Activated CD8-positive, alpha-beta T cell treated with anti-CD3 and anti-CD28 coated beads for 36 hours (primary cell): Measurements from ENCODE around the gene ANGPT4. TPM values are rescaled to one million over a fixed set of nuclear protein-coding genes. Genes with fewer than 3 reads are reported as not detected.
"Not testable (repeated sequence)": the region's sequence is repeated elsewhere in the genome, so short reads cannot be mapped to it uniquely, and the experiment has no call there.

Source experiments
- ATAC-seq: fragments of 200-7000 bp; cut with Tn5 transposase; one replicate; pipeline ENCODE4 v1.10.0; 2021; ENCODE audit warnings: mild to moderate bottlenecking, moderate library complexity
- CTCF ChIA-PET: fragments of 350-600 bp; sonication (Branson Sonifier 250); formaldehyde crosslinking; loops from one replicate; lab custom pipeline; 2021; ENCODE audit warnings: antibody characterized with exemption; lab: Charles Lee
- POLR2A ChIA-PET: fragments of 350-600 bp; sonication (Branson Sonifier 250); formaldehyde crosslinking; loops from one replicate; lab custom pipeline; 2021; ENCODE audit warnings: antibody characterized with exemption; lab: Charles Lee
- DNase-seq: peaks from one replicate; pipeline ENCODE4 v3.0.0-alpha.2; 2020
- H3K27ac Mint-ChIP-seq: one replicate; pipeline ENCODE4 v1.8.0; 2021; ENCODE audit warnings: mild to moderate bottlenecking, mixed read lengths
- H3K27me3 Mint-ChIP-seq: one replicate; pipeline ENCODE4 v1.8.0; 2021; ENCODE audit warnings: mixed read lengths
- H3K36me3 Mint-ChIP-seq: one replicate; pipeline ENCODE4 v1.8.0; 2021; ENCODE audit warnings: low read depth, mixed read lengths
- H3K4me1 Mint-ChIP-seq: one replicate; pipeline ENCODE4 v1.8.0; 2021; ENCODE audit warnings: low read depth, mixed read lengths
- H3K4me3 Mint-ChIP-seq: one replicate; pipeline ENCODE4 v1.8.0; 2021; ENCODE audit warnings: mild to moderate bottlenecking, moderate library complexity, mixed read lengths
- H3K9me3 Mint-ChIP-seq: one replicate; pipeline ENCODE4 v1.8.0; 2021; ENCODE audit warnings: mixed read lengths
- CTCF ChIP-seq: fragments of 200-600 bp; IDR thresholded peaks from one replicate; pipeline ENCODE4 v1.8.0; 2022; ENCODE audit warnings: antibody characterized with exemption, mild to moderate bottlenecking
- intact Hi-C: fragments of 100-400 bp; cut with micrococcal nuclease; formaldehyde crosslinking; loops from one replicate; pipeline ENCODE4 v1.10.0; 2022
- total RNA-seq, 2 experiments: library from RNA; stranded (reverse); gene quantifications; one replicate each; pipeline ENCODE4 v1.2.3, GENCODE V29; 2021

The ANGPT4 gene
- total RNA-seq, 2 experiments from 2014 or later: not detected

GRCh38 chr20:909641-910040, 6.5 kb downstream of the ANGPT4 start:
- no peak for ATAC-seq
- no peak overlapping the region for H3K4me3 Mint-ChIP-seq
- no peaks in the 10 kb centered on the region for H3K36me3 Mint-ChIP-seq
- intact Hi-C loops: no loop called here
- ChIA-PET CTCF (interaction anchor here (0.5 to 1.3 kb wide), 3 partner anchors 46 to 244 kb away, joined by 3 to 4 read pairs (median 4); no protein-coding TSS in a partner anchor), POLR2A (no interaction called here)
- no peaks in the 10 kb centered on the region for H3K27me3 Mint-ChIP-seq
- no peaks in the 10 kb centered on the region for H3K9me3 Mint-ChIP-seq
- H3K27ac Mint-ChIP-seq: no peak overlapping the region
- no peak for DNase-seq
- no peaks in the 10 kb centered on the region for H3K4me1 Mint-ChIP-seq
- no peak for TF ChIP-seq CTCF

- no peaks in the 10 kb centered on the region for H3K27me3 Mint-ChIP-seq
- no peak overlapping the region for H3K27ac Mint-ChIP-seq
- H3K36me3 Mint-ChIP-seq: no peaks in the 10 kb centered on the region
- H3K9me3 Mint-ChIP-seq: no peaks in the 10 kb centered on the region
- intact Hi-C loops: no loop called here
- H3K4me3 Mint-ChIP-seq: no peak overlapping the region
- no peaks in the 10 kb centered on the region for H3K4me1 Mint-ChIP-seq
- no peak for TF ChIP-seq CTCF
- ChIA-PET POLR2A (no interaction called here), CTCF (interaction anchor here (0.8 to 1.6 kb wide), 2 partner anchors 49 to 89 kb away, joined by 3 to 6 read pairs; no protein-coding TSS in a partner anchor)
- ATAC-seq: no peak
- no peak for DNase-seq
Observed at GRCh38 chr20:906703-907270, 9.3 kb downstream of the ANGPT4 start.

- ChIA-PET POLR2A (no interaction called here), CTCF (interaction anchor here (0.8 to 1.6 kb wide), 2 partner anchors 50 to 88 kb away, joined by 3 to 6 read pairs; no protein-coding TSS in a partner anchor)
- intact Hi-C loops: no loop called here
- no peaks in the 10 kb centered on the region for H3K4me1 Mint-ChIP-seq
- H3K27me3 Mint-ChIP-seq: no peaks in the 10 kb centered on the region
- ATAC-seq (no peak), DNase-seq (no peak)
- no peaks in the 10 kb centered on the region for H3K9me3 Mint-ChIP-seq
- no peak overlapping the region for H3K27ac Mint-ChIP-seq
- no peak for TF ChIP-seq CTCF
- H3K36me3 Mint-ChIP-seq: no peaks in the 10 kb centered on the region
- H3K4me3 Mint-ChIP-seq: no peak overlapping the region
Observed at GRCh38 chr20:906001-906520, 10.1 kb downstream of the ANGPT4 start.

GRCh38 chr20:905396-905961, 10.7 kb downstream of the ANGPT4 start:
- ChIA-PET POLR2A (no interaction called here), CTCF (interaction anchor here (1.6 kb wide), 1 partner anchor 87 kb away, joined by 6 read pairs; no protein-coding TSS in a partner anchor)
- Mint-ChIP-seq H3K36me3 (no peaks in the 10 kb centered on the region), H3K4me1 (no peaks in the 10 kb centered on the region), H3K4me3 (no peak overlapping the region), H3K27me3 (no peaks in the 10 kb centered on the region), H3K9me3 (no peaks in the 10 kb centered on the region), H3K27ac (no peak overlapping the region)
- TF ChIP-seq CTCF: no peak
- ATAC-seq: no peak
- no peak for DNase-seq
- intact Hi-C loops: no loop called here

- H3K4me1 Mint-ChIP-seq: no peaks in the 10 kb centered on the region
- DNase-seq (no peak), ATAC-seq (no peak)
- no peaks in the 10 kb centered on the region for H3K36me3 Mint-ChIP-seq
- H3K27ac Mint-ChIP-seq: no peak overlapping the region
- no peak overlapping the region for H3K4me3 Mint-ChIP-seq
- TF ChIP-seq CTCF: no peak
- no peaks in the 10 kb centered on the region for H3K9me3 Mint-ChIP-seq
- intact Hi-C loops: no loop called here
- ChIA-PET POLR2A (no interaction called here), CTCF (no interaction called here)
- no peaks in the 10 kb centered on the region for H3K27me3 Mint-ChIP-seq
Observed at GRCh38 chr20:904039-904545, 12.0 kb downstream of the ANGPT4 start.

- DNase-seq, intact Hi-C loops, POLR2A ChIA-PET, H3K9me3 Mint-ChIP-seq, H3K4me1 Mint-ChIP-seq, ATAC-seq, H3K27me3 Mint-ChIP-seq, H3K27ac Mint-ChIP-seq, CTCF ChIA-PET, H3K36me3 Mint-ChIP-seq, H3K4me3 Mint-ChIP-seq: not testable (repeated sequence)
Observed at GRCh38 chr20:897436-897835, 18.7 kb downstream of the ANGPT4 start.
